ENCODE measurements around the gene GRM5. TPM values are rescaled to one million over a fixed set of nuclear protein-coding genes. Genes with fewer than 3 reads are reported as not detected.
"Not testable (repeated sequence)": the region's sequence is repeated elsewhere in the genome, so short reads cannot be mapped to it uniquely, and the experiment has no call there.

Gene GRM5
- total RNA-seq, 1 donor from 2014 or later, result not detected

DNA sequence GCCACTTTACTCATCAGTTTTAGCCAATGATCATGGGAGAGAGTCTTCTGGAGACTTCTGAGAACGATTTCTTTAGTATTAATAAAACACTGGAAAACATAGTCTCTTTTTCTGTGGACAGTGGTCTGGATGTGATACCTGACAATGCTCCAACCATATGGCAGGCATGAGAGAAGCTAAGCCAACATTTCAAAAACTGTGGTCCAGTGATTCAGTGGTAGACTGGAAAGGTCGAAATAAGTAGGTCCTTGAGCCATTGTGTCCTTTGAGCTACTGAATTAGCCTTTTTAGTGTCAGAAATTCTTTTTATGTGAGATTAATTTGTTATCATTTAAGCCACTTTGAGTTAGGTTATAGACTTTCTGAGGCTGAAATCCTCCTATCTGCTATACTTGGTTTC, 530.5 kb downstream of the GRM5 start:
- no peaks in the 10 kb centered on the region for H3K4me1 ChIP-seq
- intact Hi-C loops (cut with micrococcal nuclease), result no loop called here
- H3K36me3 ChIP-seq, result no peaks in the 10 kb centered on the region
- peaks cover 6% of the 10 kb centered on the region for H3K27me3 ChIP-seq (ENCODE audit: low read depth)
- TF ChIP-seq, protein P1, sequence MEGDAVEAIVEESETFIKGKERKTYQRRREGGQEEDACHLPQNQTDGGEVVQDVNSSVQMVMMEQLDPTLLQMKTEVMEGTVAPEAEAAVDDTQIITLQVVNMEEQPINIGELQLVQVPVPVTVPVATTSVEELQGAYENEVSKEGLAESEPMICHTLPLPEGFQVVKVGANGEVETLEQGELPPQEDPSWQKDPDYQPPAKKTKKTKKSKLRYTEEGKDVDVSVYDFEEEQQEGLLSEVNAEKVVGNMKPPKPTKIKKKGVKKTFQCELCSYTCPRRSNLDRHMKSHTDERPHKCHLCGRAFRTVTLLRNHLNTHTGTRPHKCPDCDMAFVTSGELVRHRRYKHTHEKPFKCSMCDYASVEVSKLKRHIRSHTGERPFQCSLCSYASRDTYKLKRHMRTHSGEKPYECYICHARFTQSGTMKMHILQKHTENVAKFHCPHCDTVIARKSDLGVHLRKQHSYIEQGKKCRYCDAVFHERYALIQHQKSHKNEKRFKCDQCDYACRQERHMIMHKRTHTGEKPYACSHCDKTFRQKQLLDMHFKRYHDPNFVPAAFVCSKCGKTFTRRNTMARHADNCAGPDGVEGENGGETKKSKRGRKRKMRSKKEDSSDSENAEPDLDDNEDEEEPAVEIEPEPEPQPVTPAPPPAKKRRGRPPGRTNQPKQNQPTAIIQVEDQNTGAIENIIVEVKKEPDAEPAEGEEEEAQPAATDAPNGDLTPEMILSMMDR (IDR thresholded peaks at IDR 0.05; ENCODE audit: borderline replicate concordance), result no peak
- no peaks in the 10 kb centered on the region for H3K9me3 ChIP-seq (replicated peaks)
- DNase-seq, result no peak
- H3K27ac ChIP-seq (replicated peaks), result no peak overlapping the region
- no peak overlapping the region for H3K4me3 ChIP-seq

- H3K27ac ChIP-seq (replicated peaks); H3K4me1 ChIP-seq; intact Hi-C loops (cut with micrococcal nuclease); H3K27me3 ChIP-seq (ENCODE audit: low read depth); H3K4me3 ChIP-seq; DNase-seq; H3K9me3 ChIP-seq (replicated peaks); H3K36me3 ChIP-seq: not testable (repeated sequence)
These were observed 531.1 kb downstream of the GRM5 start for GRCh38 chr11:88534706-88535105.

- Histone ChIP-seq H3K4me1 (no peaks in the 10 kb centered on the region), H3K4me3 (no peak overlapping the region), H3K36me3 (no peaks in the 10 kb centered on the region), H3K9me3 (replicated peaks) (no peaks in the 10 kb centered on the region), H3K27me3 (ENCODE audit: low read depth) (peaks cover 6% of the 10 kb centered on the region), H3K27ac (replicated peaks) (no peak overlapping the region)
- DNase-seq, result no peak
- intact Hi-C loops (cut with micrococcal nuclease), result no loop called here
- TF ChIP-seq, protein P1 (IDR thresholded peaks at IDR 0.05; ENCODE audit: borderline replicate concordance), result no peak
These were observed 531.6 kb downstream of the GRM5 start for GRCh38 chr11:88534185-88534584.

GRCh38 chr11:88533001-88533400, 532.8 kb downstream of the GRM5 start:
- DNase-seq, result no peak
- Histone ChIP-seq H3K4me3 (no peak overlapping the region), H3K27ac (replicated peaks) (no peak overlapping the region), H3K4me1 (no peaks in the 10 kb centered on the region), H3K9me3 (replicated peaks) (no peaks in the 10 kb centered on the region), H3K36me3 (no peaks in the 10 kb centered on the region), H3K27me3 (ENCODE audit: low read depth) (peaks cover 6% of the 10 kb centered on the region)
- intact Hi-C loops (cut with micrococcal nuclease), result no loop called here
- TF ChIP-seq, protein P1 (IDR thresholded peaks at IDR 0.05; ENCODE audit: borderline replicate concordance), result no peak

GRCh38 chr11:88531831-88532230, 534.0 kb downstream of the GRM5 start:
- H3K27ac ChIP-seq (replicated peaks), result no peak overlapping the region
- TF ChIP-seq, protein P1 (IDR thresholded peaks at IDR 0.05; ENCODE audit: borderline replicate concordance), result no peak
- H3K27me3 ChIP-seq (ENCODE audit: low read depth), result peaks cover 6% of the 10 kb centered on the region
- H3K4me1 ChIP-seq, result no peaks in the 10 kb centered on the region
- H3K4me3 ChIP-seq, result no peak overlapping the region
- DNase-seq, result no peak
- no peaks in the 10 kb centered on the region for H3K36me3 ChIP-seq
- no peaks in the 10 kb centered on the region for H3K9me3 ChIP-seq (replicated peaks)
- intact Hi-C loops (cut with micrococcal nuclease), result no loop called here

- Histone ChIP-seq H3K27me3 (ENCODE audit: low read depth) (peaks cover 6% of the 10 kb centered on the region), H3K4me3 (no peak overlapping the region), H3K9me3 (replicated peaks) (no peaks in the 10 kb centered on the region), H3K27ac (replicated peaks) (no peak overlapping the region), H3K4me1 (no peaks in the 10 kb centered on the region), H3K36me3 (no peaks in the 10 kb centered on the region)
- intact Hi-C loops (cut with micrococcal nuclease), result no loop called here
- no peak for DNase-seq
- TF ChIP-seq, protein P1 (IDR thresholded peaks at IDR 0.05; ENCODE audit: borderline replicate concordance), result no peak
These were observed 536.4 kb downstream of the GRM5 start for GRCh38 chr11:88529426-88529825.
